GM19043 (cell line): ENCODE data around the gene MED9.
"Not testable (repeated sequence)": the region's sequence is repeated elsewhere in the genome, so short reads cannot be mapped to it uniquely, and the experiment has no call there.

Experiments
- ATAC-seq: cut with Tn5 transposase; IDR thresholded peaks from one replicate; pipeline ENCODE4 v1.9.1; 2021; ENCODE audit warnings: low read depth; ENCODE audit not compliant: unreplicated experiment

MED9 gene

GRCh38 chr17:17485420-17485819 is 8.6 kb downstream of the MED9 start:
- ATAC-seq, result no peak

- ATAC-seq, result not testable (repeated sequence)
Observed at GRCh38 chr17:17486416-17486815, 9.6 kb downstream of the MED9 start.

GRCh38 chr17:17487998-17488397 is 11.2 kb downstream of the MED9 start:
- ATAC-seq, result no peak

GRCh38 chr17:17491031-17491471 is 14.3 kb downstream of the MED9 start:
- ATAC-seq, result no peak

- no peak for ATAC-seq
Observed at GRCh38 chr17:17491546-17491988, 14.8 kb downstream of the MED9 start.

- ATAC-seq, result no peak
Observed at GRCh38 chr17:17492085-17492484, 15.3 kb downstream of the MED9 start.

GRCh38 chr17:17492571-17492970 is 15.8 kb downstream of the MED9 start:
- ATAC-seq, result no peak

- ATAC-seq, result no peak
Observed at GRCh38 chr17:17493249-17493985, 16.6 kb downstream of the MED9 start.

GRCh38 chr17:17493986-17494466 is 17.2 kb downstream of the MED9 start:
- no peak for ATAC-seq

GRCh38 chr17:17494499-17494869 is 17.7 kb downstream of the MED9 start:
- no peak for ATAC-seq

- no peak for ATAC-seq
Observed at GRCh38 chr17:17494870-17495535, 18.2 kb downstream of the MED9 start.

GRCh38 chr17:17495536-17496188 is 18.9 kb downstream of the MED9 start:
- no peak for ATAC-seq

- ATAC-seq, result peak; percentile 65
Observed at GRCh38 chr17:17496189-17497064, 19.6 kb downstream of the MED9 start, which contains the start of gene RASD1. TSS of gene RASD1 (minus strand) at chr17:17496395. CDS start at chr17:17496181, 214 bp downstream.

GRCh38 chr17:17497065-17497844 is 20.5 kb downstream of the MED9 start:
- ATAC-seq, result no peak

- no peak for ATAC-seq
Observed at GRCh38 chr17:17497845-17498520, 21.2 kb downstream of the MED9 start.

GRCh38 chr17:17498606-17499301 is 22.0 kb downstream of the MED9 start:
- ATAC-seq, result no peak

GRCh38 chr17:17499402-17500145 is 22.8 kb downstream of the MED9 start:
- ATAC-seq, result no peak
